ENCODE measurements around the gene ADAMTS14.
A peak's percentile ranks its signal among the peaks of the same experiment; 100 is the strongest.
"Not testable (repeated sequence)": the region's sequence is repeated elsewhere in the genome, so short reads cannot be mapped to it uniquely, and the experiment has no call there.

The ADAMTS14 gene

GRCh38 chr10:70750156-70750703, 77.9 kb downstream of the ADAMTS14 start:
- no peak for DNase-seq (ENCODE audit: low read depth, low spot score)

- no peak for DNase-seq (ENCODE audit: low read depth, low spot score)
These were observed 79.0 kb downstream of the ADAMTS14 start for GRCh38 chr10:70751356-70751755.

DNA sequence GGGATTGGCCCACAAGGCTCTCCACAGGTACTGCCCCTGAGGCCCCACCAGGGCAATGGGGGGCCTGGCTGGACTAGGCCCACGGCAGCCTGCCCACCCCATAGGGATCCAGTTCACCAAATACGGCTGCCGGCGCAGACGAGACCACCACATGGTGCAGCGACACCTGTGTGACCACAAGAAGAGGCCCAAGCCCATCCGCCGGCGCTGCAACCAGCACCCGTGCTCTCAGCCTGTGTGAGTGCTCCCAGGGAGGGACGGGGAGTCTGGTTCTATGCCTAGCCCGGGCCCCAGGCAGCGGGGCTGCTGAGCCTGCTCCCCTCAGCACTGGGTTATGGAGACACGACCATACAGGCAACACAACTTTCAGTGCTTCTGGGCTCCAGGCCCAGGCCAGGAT, 79.7 kb downstream of the ADAMTS14 start:
- DNase-seq (ENCODE audit: low read depth, low spot score): no peak

- DNase-seq (ENCODE audit: low read depth, low spot score): no peak
These were observed 80.3 kb downstream of the ADAMTS14 start for GRCh38 chr10:70752571-70752970.

DNA sequence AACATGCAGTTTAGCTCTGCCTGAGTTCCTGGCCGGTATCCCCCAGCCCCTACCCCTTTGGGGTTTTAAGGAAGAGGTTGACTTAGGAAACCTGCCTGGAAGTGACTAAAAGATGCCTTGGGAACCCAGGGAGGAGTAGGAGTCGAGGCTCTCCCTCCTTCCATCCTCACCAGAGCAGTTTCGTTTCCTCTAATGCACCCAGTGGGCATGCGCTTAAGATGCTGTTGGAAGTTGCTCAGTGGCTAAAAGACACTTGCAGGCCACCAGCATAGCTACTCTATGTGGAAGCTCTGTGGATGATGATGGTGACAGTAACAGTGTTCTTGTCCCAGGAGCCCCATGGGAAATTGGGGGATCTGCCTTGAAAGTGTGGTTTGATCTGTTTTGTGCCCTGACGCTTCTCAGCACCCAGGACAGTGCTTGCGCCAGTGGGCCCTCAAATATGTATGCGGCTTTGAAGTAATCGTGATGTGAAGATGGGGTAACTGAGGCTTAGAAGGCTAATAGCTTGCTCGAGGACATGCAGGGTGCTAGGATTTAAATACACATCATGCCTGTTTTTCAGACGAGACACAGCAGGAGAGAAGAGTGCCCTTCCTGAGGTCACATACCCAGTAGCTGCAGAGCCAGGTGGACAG, 80.8 kb downstream of the ADAMTS14 start:
- DNase-seq (ENCODE audit: low read depth, low spot score): no peak

- peak; percentile 70 for DNase-seq (ENCODE audit: low read depth, low spot score)
These were observed 81.7 kb downstream of the ADAMTS14 start for GRCh38 chr10:70753841-70754621.

GRCh38 chr10:70756700-70757360, 84.5 kb downstream of the ADAMTS14 start:
- peak; percentile 28 for DNase-seq (ENCODE audit: low read depth, low spot score)

DNA sequence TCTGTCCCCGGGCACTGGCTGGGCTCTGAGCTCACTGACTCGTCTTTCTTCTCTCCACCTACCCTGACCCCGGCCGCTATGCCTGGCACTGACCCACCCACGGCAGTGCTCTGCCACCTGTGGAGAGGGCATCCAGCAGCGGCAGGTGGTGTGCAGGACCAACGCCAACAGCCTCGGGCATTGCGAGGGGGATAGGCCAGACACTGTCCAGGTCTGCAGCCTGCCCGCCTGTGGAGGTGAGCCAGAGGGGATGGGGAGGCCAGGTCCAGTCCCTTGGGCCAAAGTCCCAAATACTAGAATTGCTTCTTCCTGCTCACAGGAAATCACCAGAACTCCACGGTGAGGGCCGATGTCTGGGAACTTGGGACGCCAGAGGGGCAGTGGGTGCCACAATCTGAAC, 85.5 kb downstream of the ADAMTS14 start:
- DNase-seq (ENCODE audit: low read depth, low spot score): no peak

DNA sequence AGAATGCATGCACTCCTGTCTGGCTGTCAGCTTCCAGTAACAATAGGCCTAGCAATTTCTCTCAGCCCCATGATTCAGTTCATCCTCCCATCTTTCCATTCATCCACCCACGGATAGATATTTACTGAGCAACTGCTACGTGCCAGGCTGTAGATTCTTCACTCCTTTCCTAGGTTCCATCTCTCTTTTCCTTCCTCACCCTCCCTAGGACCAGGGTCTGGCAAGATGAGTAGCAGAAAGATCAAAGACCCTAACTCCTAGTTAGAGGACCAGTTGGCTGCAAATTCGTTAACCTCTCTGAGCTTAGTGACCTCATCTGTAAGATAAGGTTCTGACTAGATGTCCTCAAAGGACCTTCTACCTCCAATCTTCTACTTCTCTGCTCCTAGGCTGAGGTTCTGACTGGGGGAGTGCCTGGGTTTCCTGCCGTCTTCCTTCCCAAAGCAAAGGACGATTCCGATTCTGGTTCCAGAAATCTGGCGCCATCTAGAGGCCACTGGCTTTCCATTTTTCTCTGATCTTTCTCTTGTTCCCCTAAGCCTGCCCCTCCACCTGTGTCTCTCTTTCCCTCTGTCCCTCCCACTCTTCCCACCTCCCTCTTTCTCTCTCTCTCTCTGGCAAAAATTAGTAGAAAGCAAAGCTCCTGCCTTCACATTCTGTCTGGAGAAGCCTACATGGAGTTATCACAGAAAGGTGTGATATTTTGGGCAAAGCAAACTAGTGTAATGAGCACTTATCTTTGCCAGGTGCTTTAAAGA, 86.6 kb downstream of the ADAMTS14 start:
- peak; percentile 84 for DNase-seq (ENCODE audit: low read depth, low spot score)

GRCh38 chr10:70759781-70760180, 87.5 kb downstream of the ADAMTS14 start:
- DNase-seq (ENCODE audit: low read depth, low spot score): no peak

DNA sequence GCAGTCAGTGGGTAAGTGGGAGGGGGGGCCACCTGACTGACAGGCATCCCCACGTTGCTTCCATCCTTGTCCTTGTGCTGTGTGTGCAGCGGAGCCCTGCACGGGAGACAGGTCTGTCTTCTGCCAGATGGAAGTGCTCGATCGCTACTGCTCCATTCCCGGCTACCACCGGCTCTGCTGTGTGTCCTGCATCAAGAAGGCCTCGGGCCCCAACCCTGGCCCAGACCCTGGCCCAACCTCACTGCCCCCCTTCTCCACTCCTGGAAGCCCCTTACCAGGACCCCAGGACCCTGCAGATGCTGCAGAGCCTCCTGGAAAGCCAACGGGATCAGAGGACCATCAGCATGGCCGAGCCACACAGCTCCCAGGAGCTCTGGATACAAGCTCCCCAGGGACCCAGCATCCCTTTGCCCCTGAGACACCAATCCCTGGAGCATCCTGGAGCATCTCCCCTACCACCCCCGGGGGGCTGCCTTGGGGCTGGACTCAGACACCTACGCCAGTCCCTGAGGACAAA, 88.0 kb downstream of the ADAMTS14 start:
- no peak for DNase-seq (ENCODE audit: low read depth, low spot score)

GRCh38 chr10:70761031-70761601, 88.8 kb downstream of the ADAMTS14 start:
- peak; percentile 21 for DNase-seq (ENCODE audit: low read depth, low spot score)

DNA sequence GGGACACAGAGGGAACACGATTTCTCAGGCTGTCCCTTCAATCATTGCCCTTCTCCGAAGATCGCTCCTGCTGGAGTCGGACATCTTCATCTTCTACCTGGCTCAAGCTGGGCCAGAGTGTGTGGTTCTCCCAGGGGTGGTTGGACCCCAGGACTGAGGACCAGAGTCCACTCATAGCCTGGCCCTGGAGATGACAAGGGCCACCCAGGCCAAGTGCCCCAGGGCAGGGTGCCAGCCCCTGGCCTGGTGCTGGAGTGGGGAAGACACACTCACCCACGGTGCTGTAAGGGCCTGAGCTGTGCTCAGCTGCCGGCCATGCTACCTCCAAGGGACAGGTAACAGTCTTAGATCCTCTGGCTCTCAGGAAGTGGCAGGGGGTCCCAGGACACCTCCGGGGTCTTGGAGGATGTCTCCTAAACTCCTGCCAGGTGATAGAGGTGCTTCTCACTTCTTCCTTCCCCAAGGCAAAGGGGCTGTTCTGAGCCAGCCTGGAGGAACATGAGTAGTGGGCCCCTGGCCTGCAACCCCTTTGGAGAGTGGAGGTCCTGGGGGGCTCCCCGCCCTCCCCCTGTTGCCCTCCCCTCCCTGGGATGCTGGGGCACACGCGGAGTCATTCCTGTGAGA, 89.5 kb downstream of the ADAMTS14 start:
- no peak for DNase-seq (ENCODE audit: low read depth, low spot score)

GRCh38 chr10:70762441-70763175, 90.3 kb downstream of the ADAMTS14 start:
- DNase-seq (ENCODE audit: low read depth, low spot score): no peak

DNA sequence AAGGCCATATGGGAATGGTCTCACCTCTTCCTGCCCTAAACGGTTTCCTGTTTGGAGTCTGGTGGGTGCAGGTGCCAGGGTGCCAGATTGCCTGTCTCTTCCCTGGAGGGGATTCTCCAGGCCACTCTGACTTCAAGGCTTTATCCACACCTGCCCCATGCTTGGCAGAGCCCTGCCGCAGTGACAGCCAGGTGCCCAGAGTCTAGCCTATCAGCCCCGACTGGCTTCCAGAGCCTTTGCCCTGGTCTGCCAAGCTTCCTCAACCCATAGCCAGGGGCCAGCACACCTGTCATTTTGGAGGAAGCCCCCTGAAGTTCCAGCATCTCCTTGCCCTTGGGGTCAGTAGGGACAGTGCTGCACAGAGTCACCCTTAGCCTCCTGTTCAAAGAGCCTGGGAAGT, 91.3 kb downstream of the ADAMTS14 start:
- no peak for DNase-seq (ENCODE audit: low read depth, low spot score)

- no peak for DNase-seq (ENCODE audit: low read depth, low spot score)
These were observed 93.7 kb downstream of the ADAMTS14 start for GRCh38 chr10:70765794-70766594.

- not testable (repeated sequence) for DNase-seq (ENCODE audit: low read depth, low spot score)
These were observed 95.8 kb downstream of the ADAMTS14 start for GRCh38 chr10:70768026-70768685.

GRCh38 chr10:70769121-70769520, 96.8 kb downstream of the ADAMTS14 start:
- no peak for DNase-seq (ENCODE audit: low read depth, low spot score)

- DNase-seq (ENCODE audit: low read depth, low spot score): no peak
These were observed 97.7 kb downstream of the ADAMTS14 start for GRCh38 chr10:70770001-70770400.

Data from astrocyte of the hippocampus (primary cell).